A549 (cell line): ENCODE measurements around the gene WASHC3. TPM values are rescaled to one million over a fixed set of nuclear protein-coding genes. Genes with fewer than 3 reads are reported as not detected.

Experiments
- ATAC-seq, 2 experiments: fragments of 200-7000 bp in 1 of 2; fragments of >200 bp in 1 of 2; cut with Nextera tagmentation in 1 of 2; cut with Tn5 transposase in 1 of 2; 3 replicates each; pipeline versions ENCODE4 v1.8.0 to v1.9.1; 2018 to 2020; ENCODE audit warnings: mild to moderate bottlenecking in 1 of 2, moderate library complexity in 1 of 2
- CTCF ChIA-PET: fragments of 300-600 bp; sonication (Branson Sonifier 250); formaldehyde crosslinking; extraction: SDS; loops from one replicate; lab custom pipeline; 2021; ENCODE audit warnings: antibody characterized with exemption, inconsistent platforms; lab: Yijun Ruan, JAX
- POLR2A ChIA-PET: fragments of 350-600 bp; formaldehyde crosslinking; extraction: SDS; loops from one replicate; lab custom pipeline; 2021; ENCODE audit warnings: antibody characterized with exemption, inconsistent platforms; lab: Yijun Ruan, JAX
- DNase-seq, 2 experiments: peaks; one replicate each; pipeline versions ENCODE4 v3.0.0 to v3.0.0-alpha.2; 2011 to 2016; ENCODE audit warnings: low read depth in 1 of 2, low spot score in 1 of 2
- FAIRE-seq: peaks from 2 replicates; lab custom pipeline; 2011; peaks lifted over from hg19 to GRCh38; lab: Jason Lieb, UNC
- H3K27ac ChIP-seq, 2 experiments: fragments of >200 bp; sonication (Bioruptor Twin); formaldehyde crosslinking; 3 replicates each; pipeline ENCODE4 v1.5.1; 2016 to 2017
- H3K4me1 ChIP-seq: fragments of >200 bp; sonication (Bioruptor Twin); formaldehyde crosslinking; 3 replicates; pipeline ENCODE4 v1.6.1; 2016
- H3K4me2 ChIP-seq: fragments of >200 bp; sonication (Bioruptor Twin); formaldehyde crosslinking; 3 replicates; pipeline ENCODE4 v1.6.1; 2016
- H3K4me3 ChIP-seq: fragments of >200 bp; sonication (Bioruptor Twin); formaldehyde crosslinking; 3 replicates; pipeline ENCODE4 v1.5.1; 2016
- H3K9me3 ChIP-seq: fragments of >200 bp; sonication (Bioruptor Twin); formaldehyde crosslinking; 3 replicates; pipeline ENCODE4 v1.6.1; 2016
- CTCF ChIP-seq: fragments of >200 bp; sonication (Bioruptor Twin); formaldehyde crosslinking; IDR thresholded peaks from 3 replicates; pipeline ENCODE4 v1.5.1; 2016
- EHMT2 ChIP-seq: fragments of 200-600 bp; sonication (generic); IDR thresholded peaks from 2 replicates; pipeline ENCODE4 v1.6.1; 2016; ENCODE audit warnings: antibody characterized with exemption, low read depth, mild to moderate bottlenecking, moderate library complexity
- ELK1 ChIP-seq: fragments of 150-350 bp; IDR thresholded peaks from 2 replicates; pipeline ENCODE4 v1.6.1; 2014; ENCODE audit warnings: low read depth, mild to moderate bottlenecking, low read length
- EP300 ChIP-seq, 2 experiments: fragments of >200 bp; sonication (Bioruptor Twin); formaldehyde crosslinking; IDR thresholded peaks; 2 replicates in 1 of 2; 3 replicates in 1 of 2; pipeline ENCODE4 v1.6.1; 2016 to 2017
- ESRRA ChIP-seq: fragments of 150-350 bp; IDR thresholded peaks from 2 replicates; pipeline ENCODE4 v1.6.1; 2014; ENCODE audit warnings: mild to moderate bottlenecking, low read length, borderline replicate concordance
- FOXS1 ChIP-seq: fragments of 250-450 bp; sonication (Bioruptor Pico); IDR thresholded peaks from 2 replicates; pipeline ENCODE4 v1.5.0; 2020; ENCODE audit warnings: mild to moderate bottlenecking, moderate library complexity
- HDAC2 ChIP-seq: fragments of 200-600 bp; sonication (generic); IDR thresholded peaks from 2 replicates; pipeline ENCODE4 v1.6.1; 2016
- HES2 ChIP-seq: fragments of >200 bp; sonication (Bioruptor Twin); formaldehyde crosslinking; IDR thresholded peaks from 2 replicates; pipeline ENCODE4 v1.6.1; 2016
- HEYL ChIP-seq: fragments of 250-450 bp; sonication (Bioruptor Pico); IDR thresholded peaks from 2 replicates; pipeline ENCODE4 v1.8.0; 2021; ENCODE audit warnings: mild to moderate bottlenecking, moderate library complexity
- HOXB13 ChIP-seq: fragments of 250-450 bp; sonication (Bioruptor Pico); IDR thresholded peaks from 2 replicates; pipeline ENCODE4 v1.5.0; 2020; ENCODE audit warnings: low read depth, mild to moderate bottlenecking, moderate library complexity
- HOXB5 ChIP-seq: fragments of 250-450 bp; sonication (Bioruptor Pico); IDR thresholded peaks from 2 replicates; pipeline ENCODE4 v1.5.0; 2020; ENCODE audit warnings: mild to moderate bottlenecking, moderate library complexity
- JUN ChIP-seq, 2 experiments: fragments of >200 bp; sonication (Bioruptor Twin); formaldehyde crosslinking; IDR thresholded peaks; 2 replicates in 1 of 2; 3 replicates in 1 of 2; pipeline ENCODE4 v1.6.1; 2016 to 2017
- MAFK ChIP-seq: fragments of 450-650 bp; IDR thresholded peaks from 2 replicates; pipeline ENCODE4 v1.6.1; 2014; ENCODE audit not compliant: partially characterized antibody
- MYC ChIP-seq: IDR thresholded peaks from 2 replicates; pipeline ENCODE4 v1.6.1; 2012; ENCODE audit warnings: mild to moderate bottlenecking, inconsistent platforms, low read length, improper control_type of control experiment, borderline replicate concordance
- NFE2L2 ChIP-seq: fragments of 150-350 bp; conservative IDR thresholded peaks from 2 replicates; pipeline ENCODE4 v1.6.1; 2014; ENCODE audit warnings: low read length
- POLR2AphosphoS2 ChIP-seq: conservative IDR thresholded peaks from 2 replicates; pipeline ENCODE4 v1.6.1; 2012; ENCODE audit warnings: low read length, improper control_type of control experiment, inconsistent platforms
- RARB ChIP-seq: fragments of 250-450 bp; sonication (Bioruptor Pico); IDR thresholded peaks from 2 replicates; pipeline ENCODE4 v1.8.0; 2021; ENCODE audit warnings: mild to moderate bottlenecking, moderate library complexity
- SMC3 ChIP-seq: fragments of >200 bp; sonication (Bioruptor Twin); formaldehyde crosslinking; IDR thresholded peaks from 3 replicates; pipeline ENCODE4 v1.6.1; 2018; ENCODE audit warnings: inconsistent platforms
- SREBF2 ChIP-seq: fragments of 450-650 bp; IDR thresholded peaks from 2 replicates; pipeline ENCODE4 v1.6.1; 2014; ENCODE audit warnings: mild to moderate bottlenecking, moderate library complexity
- USF2 ChIP-seq: fragments of 450-650 bp; IDR thresholded peaks from 2 replicates; pipeline ENCODE4 v1.6.1; 2014; ENCODE audit warnings: antibody characterized with exemption
- ZSCAN20 ChIP-seq: fragments of 250-450 bp; sonication (Bioruptor Pico); IDR thresholded peaks from 2 replicates; pipeline ENCODE4 v1.8.0; 2022; ENCODE audit warnings: mild to moderate bottlenecking, moderate library complexity
- WGBS: methylation state at CpG from one replicate; pipeline ENCODE4 v1.1.6; 2017; ENCODE audit errors: missing lambda C conversion rate; 5-methylcytosine and 5-hydroxymethylcytosine counted together
- polyA plus RNA-seq, 4 experiments: library from polyadenylated mRNA; depleted of rRNA in 3 of 4; stranded (reverse); fragments of >200 nt; fragmentation: RNase III in 1 of 4; extraction: RNeasy Plus Mini Kit Qiagen cat#74134 plus additional on column Dnase treatment in 1 of 4; gene quantifications; 2 replicates in 3 of 4; 3 replicates in 1 of 4; pipeline ENCODE4 v1.2.3, GENCODE V29; 2011 to 2017
- TF ChIP-seq, protein P1 (sequence below): IDR thresholded peaks from 2 replicates; pipeline ENCODE4 v1.6.1; 2012; ENCODE audit warnings: low read depth, borderline replicate concordance
- TF ChIP-seq, protein P2 (sequence below): fragments of 200-600 bp; sonication (generic); IDR thresholded peaks from 2 replicates; pipeline ENCODE4 v1.6.1; 2016; ENCODE audit warnings: antibody characterized with exemption, mild to moderate bottlenecking, moderate library complexity

WASHC3 gene
- polyA plus RNA-seq, 2 of the 4 experiments (the other 2 are of a cell fraction) = 39.1 to 54.9 TPM

GRCh38 chr12:102026728-102027127 is 35.1 kb downstream of the WASHC3 start:
- no peak overlapping the region for H3K4me3 ChIP-seq
- ATAC-seq (peak; percentile 66 to 73; a peak in 4 of 6 replicates), DNase-seq (no peak), FAIRE-seq (no peak)
- H3K27ac ChIP-seq = no peak overlapping the region
- 28% methylated on average over 1 of the region's 1 CpG for WGBS
- H3K4me2 ChIP-seq = no peak overlapping the region
- H3K4me1 ChIP-seq = no peaks in the 10 kb centered on the region
- ChIA-PET POLR2A (no interaction called here), CTCF (interaction anchor here (0.7 kb wide), 1 partner anchor 12 kb away, joined by 4 read pairs; no protein-coding TSS in a partner anchor)
- H3K9me3 ChIP-seq = no peaks in the 10 kb centered on the region
- no peak for TF ChIP-seq HOXB5 (CRISPR knock-in tag)
- no peak for TF ChIP-seq CTCF
- no peak for TF ChIP-seq ELK1
- no peak for TF ChIP-seq NFE2L2
- TF ChIP-seq FOXS1 (CRISPR knock-in tag) = no peak
- TF ChIP-seq ESRRA = no peak
- no peak for TF ChIP-seq HES2
- no peak for TF ChIP-seq ZSCAN20 (CRISPR knock-in tag)
- TF ChIP-seq, protein P1, sequence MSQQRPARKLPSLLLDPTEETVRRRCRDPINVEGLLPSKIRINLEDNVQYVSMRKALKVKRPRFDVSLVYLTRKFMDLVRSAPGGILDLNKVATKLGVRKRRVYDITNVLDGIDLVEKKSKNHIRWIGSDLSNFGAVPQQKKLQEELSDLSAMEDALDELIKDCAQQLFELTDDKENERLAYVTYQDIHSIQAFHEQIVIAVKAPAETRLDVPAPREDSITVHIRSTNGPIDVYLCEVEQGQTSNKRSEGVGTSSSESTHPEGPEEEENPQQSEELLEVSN = no peak
- no peak for TF ChIP-seq RARB (CRISPR knock-in tag)
- TF ChIP-seq USF2 = no peak
- no peak for TF ChIP-seq SMC3
- no peak for TF ChIP-seq EP300 (IDR thresholded peaks at IDR 0.05)

DNA sequence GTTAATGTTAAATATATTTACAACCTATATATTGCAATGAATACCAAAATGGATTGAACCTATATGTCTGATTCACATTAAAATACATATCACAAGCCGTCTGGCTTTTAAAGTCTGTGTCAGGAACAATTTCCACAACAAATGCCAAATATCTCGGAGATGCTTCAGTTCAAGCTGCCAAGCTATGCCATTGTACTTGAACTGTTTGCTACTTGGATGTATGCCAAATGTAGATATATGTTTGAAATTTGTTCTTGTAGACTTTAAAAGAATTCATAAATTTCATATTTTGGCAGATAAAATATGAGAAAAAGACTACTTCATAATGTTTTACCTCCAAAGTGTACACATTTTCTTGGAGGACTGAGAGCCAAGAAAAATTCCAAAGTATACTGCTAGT is 37.0 kb downstream of the WASHC3 start:
- no peak overlapping the region for H3K4me2 ChIP-seq
- ChIA-PET POLR2A (no interaction called here), CTCF (no interaction called here)
- ATAC-seq = no peak
- no peak overlapping the region for H3K4me3 ChIP-seq
- no peaks in the 10 kb centered on the region for H3K4me1 ChIP-seq
- FAIRE-seq = no peak
- no peak for DNase-seq
- H3K9me3 ChIP-seq = no peaks in the 10 kb centered on the region
- no peak overlapping the region for H3K27ac ChIP-seq
- 74% methylated on average over 2 of the region's 2 CpGs for WGBS
- TF ChIP-seq MAFK (no peak), EHMT2 (no peak), JUN (IDR thresholded peaks at IDR 0.05) (no peak), HEYL (CRISPR knock-in tag) (no peak), MYC (no peak), POLR2AphosphoS2 (no peak), USF2 (no peak), HDAC2 (no peak), HOXB13 (no peak), HOXB5 (CRISPR knock-in tag) (no peak), FOXS1 (CRISPR knock-in tag) (no peak), SREBF2 (no peak)
- TF ChIP-seq, protein P2, sequence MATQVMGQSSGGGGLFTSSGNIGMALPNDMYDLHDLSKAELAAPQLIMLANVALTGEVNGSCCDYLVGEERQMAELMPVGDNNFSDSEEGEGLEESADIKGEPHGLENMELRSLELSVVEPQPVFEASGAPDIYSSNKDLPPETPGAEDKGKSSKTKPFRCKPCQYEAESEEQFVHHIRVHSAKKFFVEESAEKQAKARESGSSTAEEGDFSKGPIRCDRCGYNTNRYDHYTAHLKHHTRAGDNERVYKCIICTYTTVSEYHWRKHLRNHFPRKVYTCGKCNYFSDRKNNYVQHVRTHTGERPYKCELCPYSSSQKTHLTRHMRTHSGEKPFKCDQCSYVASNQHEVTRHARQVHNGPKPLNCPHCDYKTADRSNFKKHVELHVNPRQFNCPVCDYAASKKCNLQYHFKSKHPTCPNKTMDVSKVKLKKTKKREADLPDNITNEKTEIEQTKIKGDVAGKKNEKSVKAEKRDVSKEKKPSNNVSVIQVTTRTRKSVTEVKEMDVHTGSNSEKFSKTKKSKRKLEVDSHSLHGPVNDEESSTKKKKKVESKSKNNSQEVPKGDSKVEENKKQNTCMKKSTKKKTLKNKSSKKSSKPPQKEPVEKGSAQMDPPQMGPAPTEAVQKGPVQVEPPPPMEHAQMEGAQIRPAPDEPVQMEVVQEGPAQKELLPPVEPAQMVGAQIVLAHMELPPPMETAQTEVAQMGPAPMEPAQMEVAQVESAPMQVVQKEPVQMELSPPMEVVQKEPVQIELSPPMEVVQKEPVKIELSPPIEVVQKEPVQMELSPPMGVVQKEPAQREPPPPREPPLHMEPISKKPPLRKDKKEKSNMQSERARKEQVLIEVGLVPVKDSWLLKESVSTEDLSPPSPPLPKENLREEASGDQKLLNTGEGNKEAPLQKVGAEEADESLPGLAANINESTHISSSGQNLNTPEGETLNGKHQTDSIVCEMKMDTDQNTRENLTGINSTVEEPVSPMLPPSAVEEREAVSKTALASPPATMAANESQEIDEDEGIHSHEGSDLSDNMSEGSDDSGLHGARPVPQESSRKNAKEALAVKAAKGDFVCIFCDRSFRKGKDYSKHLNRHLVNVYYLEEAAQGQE = no peak
